LoVo (cell line): ENCODE data around the gene INHA.

ENCODE experiments used
- DNase-seq: peaks from one replicate; pipeline ENCODE4 v3.0.0-alpha.2; 2016; ENCODE audit warnings: low spot score

The INHA gene

GRCh38 chr2:219575566-219576504 lies 3.7 kb downstream of the INHA start:
- no peak for DNase-seq

- DNase-seq, result no peak
Observed at GRCh38 chr2:219576505-219577388, 4.6 kb downstream of the INHA start.

GRCh38 chr2:219578811-219579613 lies 6.9 kb downstream of the INHA start:
- DNase-seq, result no peak

DNA sequence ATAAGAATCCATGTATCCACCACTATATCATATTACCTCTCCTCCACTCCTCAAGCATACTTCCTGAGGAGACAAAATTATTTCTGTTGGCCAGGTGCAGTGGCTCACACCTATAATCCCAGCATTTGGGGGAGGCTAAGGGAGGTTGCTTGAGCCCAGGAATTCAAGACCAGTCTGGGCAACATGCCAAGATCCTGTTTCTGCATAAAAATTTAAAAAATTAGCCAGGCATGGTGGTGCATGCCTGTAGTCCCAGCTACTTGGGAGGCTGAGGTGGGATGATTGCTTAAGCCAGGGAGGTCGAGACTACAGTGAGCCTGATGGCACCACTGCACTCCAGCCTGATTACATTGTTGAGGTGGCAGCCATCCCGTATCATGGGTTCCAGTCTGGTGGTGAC lies 9.2 kb downstream of the INHA start:
- no peak for DNase-seq

DNA sequence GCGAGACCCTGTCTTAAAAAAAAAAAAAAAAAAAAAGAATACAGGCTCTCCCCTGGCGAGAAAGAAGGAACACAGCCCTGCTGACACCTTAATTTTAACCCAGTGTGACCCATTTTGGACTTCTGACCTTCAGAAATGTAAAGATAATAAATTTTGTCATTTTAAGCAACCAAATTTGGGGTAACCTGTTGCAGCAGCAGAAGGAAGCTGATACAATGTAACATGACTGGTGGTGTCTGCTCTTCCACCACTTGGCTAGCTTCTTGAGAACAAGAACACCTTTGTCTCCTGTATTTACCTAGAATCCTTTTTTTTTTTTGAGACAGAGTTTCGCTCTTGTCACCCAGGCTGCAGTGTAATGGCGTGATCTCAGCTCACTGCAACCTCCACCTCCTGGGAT lies 19.0 kb downstream of the INHA start:
- no peak for DNase-seq

DNA sequence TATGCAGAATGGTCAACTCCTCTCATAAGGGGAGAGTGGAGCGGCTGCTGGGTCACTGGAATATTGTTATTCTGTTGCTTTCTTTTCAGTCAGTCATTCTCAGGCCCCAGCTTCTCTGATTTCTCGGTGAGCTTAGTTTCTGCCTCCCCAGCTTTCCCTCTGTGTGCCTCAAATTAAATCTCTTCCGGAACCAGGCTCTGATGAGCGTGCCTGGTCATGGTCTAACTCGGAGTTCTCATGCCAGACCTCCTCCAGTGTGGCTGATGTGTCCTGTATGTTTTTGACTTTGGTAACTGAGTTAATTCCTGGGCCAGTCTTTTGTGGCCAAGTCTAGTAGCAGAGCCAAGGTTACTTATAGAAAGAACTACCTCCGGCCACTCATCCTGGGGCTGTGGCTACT lies 20.6 kb downstream of the INHA start:
- DNase-seq, result no peak

DNA sequence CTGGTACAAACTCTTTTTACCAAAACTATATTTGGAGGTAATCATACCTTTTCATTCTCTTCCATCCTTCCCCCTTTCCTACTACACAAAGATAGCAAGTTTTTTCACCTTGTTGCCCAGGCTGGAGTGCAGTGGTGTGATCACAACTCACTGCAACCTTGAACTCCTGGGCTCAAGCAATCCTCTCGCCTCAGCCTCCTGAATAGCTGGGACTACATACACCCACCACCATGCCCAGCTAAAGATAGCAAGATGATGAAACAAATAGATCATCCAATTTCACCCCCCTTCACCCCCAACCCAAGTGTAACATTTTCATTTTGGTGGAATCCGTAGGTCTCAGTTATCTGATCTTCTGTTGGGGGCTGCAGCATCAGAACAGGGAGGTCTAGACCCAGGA lies 21.0 kb downstream of the INHA start:
- DNase-seq, result no peak

DNA sequence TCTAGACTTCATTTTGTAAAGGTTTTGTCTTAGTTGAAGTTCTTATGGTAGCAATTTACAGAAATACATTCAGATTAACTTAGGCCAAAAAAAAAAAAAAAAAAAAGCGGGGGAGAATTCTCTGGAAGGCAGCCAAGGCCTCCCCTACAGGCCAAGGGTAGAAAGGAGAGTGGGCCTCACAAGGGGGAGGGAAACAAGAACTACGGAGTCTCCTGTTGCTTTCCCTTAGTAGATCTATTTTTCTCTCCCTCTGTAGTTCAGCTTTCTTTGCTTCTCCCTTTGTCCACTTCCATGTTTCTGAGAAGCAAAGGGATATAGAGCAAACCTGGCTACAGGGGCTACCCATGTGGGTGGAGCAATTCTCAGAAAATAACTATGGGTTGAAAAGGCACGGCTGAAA lies 23.1 kb downstream of the INHA start:
- DNase-seq, result no peak

DNA sequence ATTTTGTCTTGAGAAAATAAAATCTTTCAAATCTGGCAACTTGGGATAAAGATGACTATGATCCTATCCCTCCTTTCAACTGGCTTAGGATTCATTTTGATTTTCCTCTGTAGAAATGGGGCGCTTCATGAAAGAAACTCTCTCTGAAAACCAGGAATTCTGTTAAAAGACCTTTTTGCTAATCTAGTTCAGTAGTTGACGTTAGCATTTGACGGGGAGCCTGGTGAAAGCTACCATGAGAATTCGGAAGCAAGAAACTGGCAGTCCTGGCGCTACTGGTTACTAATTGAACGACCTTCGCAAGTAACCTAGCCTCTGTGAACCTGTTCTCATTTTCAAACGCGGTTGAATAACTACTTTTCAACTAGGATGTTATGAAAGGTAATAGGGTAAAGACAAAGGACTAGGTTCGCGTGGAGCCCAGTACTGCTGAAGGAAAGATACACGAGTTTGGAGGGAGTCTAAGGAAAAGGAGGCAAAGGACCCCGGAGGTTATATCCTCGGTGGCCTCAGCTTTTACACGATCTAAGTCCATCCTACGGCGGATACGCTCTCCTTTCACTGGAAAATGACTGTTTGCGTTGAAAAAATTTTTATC lies 24.9 kb downstream of the INHA start:
- DNase-seq, result peak; percentile 2

DNA sequence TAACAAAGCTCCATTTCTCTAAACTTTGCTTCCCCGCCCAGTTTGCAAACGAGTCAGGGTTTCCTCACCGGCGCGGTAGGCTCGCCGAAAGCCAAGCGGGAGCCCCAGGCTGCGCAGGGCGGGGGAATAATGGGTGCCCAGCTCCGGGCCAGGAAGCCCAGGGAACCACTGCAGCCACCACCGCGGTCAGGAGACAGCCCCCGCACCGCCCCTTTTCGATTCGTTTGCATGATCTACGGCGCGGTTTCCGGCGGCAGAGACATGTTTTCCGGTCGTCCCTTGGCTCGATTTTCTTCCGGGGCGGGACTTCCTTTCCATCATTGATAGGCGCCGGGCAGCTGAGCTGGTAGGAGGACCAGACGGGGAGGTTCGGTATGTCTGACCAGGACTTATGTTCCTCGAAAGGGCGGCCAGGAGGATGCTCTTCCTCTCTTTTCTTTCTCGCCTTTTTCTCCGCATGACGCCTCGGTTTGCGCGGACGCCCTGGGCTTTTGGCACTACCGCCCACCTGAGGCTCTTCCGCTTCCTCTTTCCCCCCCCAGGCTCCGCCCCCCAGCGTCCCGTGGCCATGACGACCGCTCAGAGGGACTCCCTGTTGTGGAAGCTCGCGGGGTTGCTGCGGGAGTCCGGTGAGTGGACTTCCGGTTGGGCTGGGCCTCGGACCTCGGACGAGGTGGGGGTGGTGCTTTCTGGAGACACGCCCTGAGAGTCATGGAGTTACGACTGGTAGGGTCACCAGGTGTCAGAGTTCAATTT lies 25.6 kb downstream of the INHA start, which contains the start of gene STK11IP:
TSS of gene STK11IP (plus strand) at position 306 of the 756 bp plus-strand sequence. CDS start at position 569, 263 bp downstream.
- peak; percentile 95 for DNase-seq

DNA sequence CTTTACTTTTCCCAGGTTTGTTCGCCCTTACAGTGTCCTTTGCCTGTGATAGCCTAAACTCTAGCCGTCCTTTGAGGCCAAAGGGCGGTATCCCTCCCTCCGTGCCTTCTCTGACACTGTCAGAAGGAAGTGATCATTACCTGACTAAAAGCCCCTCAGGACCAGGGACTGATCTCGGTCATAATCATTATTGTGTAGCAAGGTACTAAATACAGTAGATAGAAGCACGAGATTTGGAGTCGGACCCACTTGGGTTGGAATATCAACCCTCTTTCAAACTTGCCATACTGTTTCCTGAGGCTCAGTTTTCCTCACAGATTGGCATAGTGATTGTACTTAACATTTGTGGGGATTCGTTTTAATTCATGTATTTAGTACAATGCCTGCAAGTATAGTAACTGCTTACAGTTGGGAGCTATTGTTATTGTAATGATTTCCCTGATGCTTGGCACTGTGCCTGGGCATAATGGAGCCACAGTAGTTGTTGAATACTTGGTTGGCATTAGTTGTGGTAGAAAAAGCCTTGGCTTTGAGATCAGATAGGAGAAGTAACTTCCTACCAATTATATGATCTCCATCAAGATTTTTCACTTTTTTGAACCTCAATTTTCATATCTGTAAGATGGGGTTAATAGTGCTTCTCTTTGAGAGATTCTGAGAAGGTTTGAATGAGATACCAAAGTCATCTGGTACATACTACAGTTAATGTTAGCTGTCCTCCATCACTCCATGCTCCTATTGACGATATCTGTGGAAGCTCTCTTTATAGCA lies 26.4 kb downstream of the INHA start:
- DNase-seq, result no peak

GRCh38 chr2:219603771-219604170 lies 31.7 kb downstream of the INHA start:
- DNase-seq, result no peak

- no peak for DNase-seq
Observed at GRCh38 chr2:219605607-219605954, 33.5 kb downstream of the INHA start.

GRCh38 chr2:219607931-219608330 lies 35.8 kb downstream of the INHA start:
- no peak for DNase-seq

DNA sequence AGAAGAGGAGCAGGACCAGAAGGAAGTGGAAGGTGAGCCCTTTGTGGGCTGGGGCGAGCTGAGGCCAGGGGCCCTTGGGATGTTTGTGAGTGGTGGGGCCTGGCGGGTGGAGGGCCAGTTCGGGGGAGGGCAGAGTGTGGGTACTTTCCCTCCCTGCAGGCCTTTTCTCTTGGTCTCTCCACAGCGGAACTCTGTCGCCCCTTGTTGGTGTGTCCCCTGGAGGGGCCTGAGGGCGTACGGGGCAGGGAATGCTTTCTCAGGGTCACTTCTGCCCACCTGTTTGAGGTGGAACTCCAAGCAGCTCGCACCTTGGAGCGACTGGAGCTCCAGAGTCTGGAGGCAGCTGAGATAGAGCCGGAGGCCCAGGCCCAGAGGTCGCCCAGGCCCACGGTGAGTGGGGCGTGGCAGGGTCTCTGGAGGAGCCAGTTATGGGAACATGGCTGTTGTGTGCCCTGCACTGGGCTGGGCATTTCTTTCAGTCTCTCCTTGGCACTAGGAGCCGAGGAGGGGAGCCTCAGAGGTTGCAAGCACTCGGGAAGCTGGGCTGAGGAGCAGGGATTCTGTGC lies 36.4 kb downstream of the INHA start:
- no peak for DNase-seq

DNA sequence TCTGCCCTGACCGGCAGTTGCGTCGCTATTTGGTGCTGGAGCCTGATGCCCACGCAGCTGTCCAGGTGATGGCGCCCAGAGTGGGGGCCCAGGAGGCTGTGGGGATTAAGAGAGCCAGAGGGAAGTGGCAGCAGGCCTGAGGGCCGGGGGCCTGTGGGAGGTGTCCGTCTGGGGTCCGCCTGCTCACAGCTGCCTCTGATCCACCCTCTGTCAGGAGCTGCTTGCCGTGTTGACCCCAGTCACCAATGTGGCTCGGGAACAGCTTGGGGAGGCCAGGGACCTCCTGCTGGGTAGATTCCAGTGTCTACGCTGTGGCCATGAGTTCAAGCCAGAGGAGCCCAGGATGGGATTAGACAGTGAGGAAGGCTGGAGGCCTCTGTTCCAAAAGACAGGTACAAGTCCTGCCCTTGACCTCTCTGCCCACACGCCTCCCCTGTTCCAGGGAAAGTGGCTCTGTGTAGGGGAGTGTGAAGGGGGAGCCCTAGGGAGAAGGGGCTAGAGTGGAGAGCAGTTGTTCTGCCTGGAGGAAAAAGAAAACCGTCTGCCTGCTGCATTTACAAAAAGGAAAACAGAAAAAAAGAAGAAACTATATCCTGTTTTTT lies 37.1 kb downstream of the INHA start:
- no peak for DNase-seq

DNA sequence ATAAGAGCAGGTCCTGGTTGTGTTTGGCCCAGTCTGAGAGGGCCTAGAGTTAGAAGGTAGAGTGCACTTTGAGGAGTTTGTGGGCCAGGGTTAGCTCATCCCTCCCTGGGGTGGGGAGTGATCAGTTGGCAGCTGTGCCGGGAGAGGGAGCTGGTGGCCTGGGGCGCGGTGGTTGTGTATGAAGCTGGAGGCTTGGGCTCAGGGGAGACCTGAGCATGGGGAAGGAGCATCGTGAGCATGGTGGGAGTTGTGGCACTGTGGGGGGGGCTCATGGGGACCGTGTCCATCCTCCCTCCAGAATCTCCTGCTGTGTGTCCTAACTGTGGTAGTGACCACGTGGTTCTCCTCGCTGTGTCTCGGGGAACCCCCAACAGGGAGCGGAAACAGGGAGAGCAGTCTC lies 39.2 kb downstream of the INHA start:
- DNase-seq, result no peak

- DNase-seq, result no peak
Observed at GRCh38 chr2:219611866-219612576, 39.9 kb downstream of the INHA start.
